Measurements from ENCODE around the gene BMERB1. TPM values are rescaled to one million over a fixed set of nuclear protein-coding genes. Genes with fewer than 3 reads are reported as not detected.

BMERB1 gene
- total RNA-seq, 1 experiment from 2014 or later = 3.8 TPM

DNA sequence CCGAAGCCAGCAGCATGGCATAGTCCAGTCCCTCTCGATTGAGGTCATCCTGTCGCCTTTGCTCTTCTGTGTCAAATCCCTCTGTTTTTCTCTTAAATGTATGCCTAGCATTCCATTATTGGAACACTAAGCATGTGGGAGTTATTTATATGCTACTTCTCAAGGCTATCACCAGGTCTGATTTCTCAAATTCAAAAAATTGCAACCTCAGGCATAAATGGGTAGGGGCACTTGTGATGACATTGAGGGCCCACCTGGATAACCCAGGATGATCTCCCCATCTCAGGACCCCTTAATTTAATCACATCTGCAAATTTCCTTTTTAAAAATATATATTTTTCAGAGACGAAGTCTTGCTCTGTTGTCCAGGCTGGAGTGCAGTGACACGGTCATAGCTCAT is 95.7 kb downstream of the BMERB1 start:
- Histone ChIP-seq H3K79me2 (ENCODE audit: low read length) (no peaks in the 10 kb centered on the region), H3K4me1 (ENCODE audit: insufficient read depth, low read length) (no peaks in the 10 kb centered on the region), H3K4me3 (ENCODE audit: low read length) (no peak overlapping the region), H3K4me2 (ENCODE audit: low read length) (no peak overlapping the region), H3K9me3 (ENCODE audit: low read length) (no peaks in the 10 kb centered on the region), H3K9ac (ENCODE audit: low read length) (no peak overlapping the region), H3K27me3 (ENCODE audit: low read length) (no peaks in the 10 kb centered on the region), H3K36me3 (ENCODE audit: low read depth, low read length) (no peaks in the 10 kb centered on the region), H3F3A (ENCODE audit: low read length, unreplicated experiment) (no peaks in the 10 kb centered on the region), H3K9me2 (replicated peaks; ENCODE audit: low read length) (no peaks in the 10 kb centered on the region), H3K27ac (ENCODE audit: low read length) (no peak overlapping the region), H2AFZ (ENCODE audit: low read length) (no peak overlapping the region), H4K20me1 (ENCODE audit: low read length) (no peaks in the 10 kb centered on the region)
- BruUV-seq (replicated peaks) = no TSS peak
- intact Hi-C loops (cut with micrococcal nuclease) = no loop called here
- no peak for ATAC-seq
- ChIA-PET POLR2A (ENCODE audit: unreplicated experiment) (no interaction called here), CTCF (no interaction called here)
- TF ChIP-seq EZH2 (IDR thresholded peaks at IDR 0.05; ENCODE audit: low read length, unreplicated experiment) (no peak), EZH2phosphoT487 (IDR thresholded peaks at IDR 0.05; ENCODE audit: borderline replicate concordance, low read length) (no peak)
- TF ChIP-seq, protein P1, sequence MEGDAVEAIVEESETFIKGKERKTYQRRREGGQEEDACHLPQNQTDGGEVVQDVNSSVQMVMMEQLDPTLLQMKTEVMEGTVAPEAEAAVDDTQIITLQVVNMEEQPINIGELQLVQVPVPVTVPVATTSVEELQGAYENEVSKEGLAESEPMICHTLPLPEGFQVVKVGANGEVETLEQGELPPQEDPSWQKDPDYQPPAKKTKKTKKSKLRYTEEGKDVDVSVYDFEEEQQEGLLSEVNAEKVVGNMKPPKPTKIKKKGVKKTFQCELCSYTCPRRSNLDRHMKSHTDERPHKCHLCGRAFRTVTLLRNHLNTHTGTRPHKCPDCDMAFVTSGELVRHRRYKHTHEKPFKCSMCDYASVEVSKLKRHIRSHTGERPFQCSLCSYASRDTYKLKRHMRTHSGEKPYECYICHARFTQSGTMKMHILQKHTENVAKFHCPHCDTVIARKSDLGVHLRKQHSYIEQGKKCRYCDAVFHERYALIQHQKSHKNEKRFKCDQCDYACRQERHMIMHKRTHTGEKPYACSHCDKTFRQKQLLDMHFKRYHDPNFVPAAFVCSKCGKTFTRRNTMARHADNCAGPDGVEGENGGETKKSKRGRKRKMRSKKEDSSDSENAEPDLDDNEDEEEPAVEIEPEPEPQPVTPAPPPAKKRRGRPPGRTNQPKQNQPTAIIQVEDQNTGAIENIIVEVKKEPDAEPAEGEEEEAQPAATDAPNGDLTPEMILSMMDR (conservative IDR thresholded peaks at IDR 0.05; ENCODE audit: low read depth, low read length) = no peak
- no peak for DNase-seq

DNA sequence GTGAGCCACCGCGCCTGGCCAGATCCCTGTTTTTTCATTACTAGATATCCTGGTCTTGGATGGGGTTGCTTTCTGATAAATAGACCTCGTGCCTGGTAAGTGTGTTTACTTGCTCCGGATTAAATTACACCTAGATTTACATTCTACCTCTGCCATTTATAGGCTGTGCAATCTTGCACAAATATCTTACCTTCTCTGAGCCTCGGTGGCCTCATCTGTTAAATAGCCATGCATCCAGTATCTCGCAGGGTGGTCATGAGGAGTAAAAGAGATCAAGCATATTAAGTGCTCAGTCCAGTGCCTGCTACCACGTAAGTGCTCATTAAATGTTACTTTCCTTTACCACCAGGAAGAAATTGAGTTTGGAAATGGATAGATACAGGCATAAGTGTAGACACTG is 98.4 kb downstream of the BMERB1 start:
- no peaks in the 10 kb centered on the region for H3K9me2 ChIP-seq (replicated peaks; ENCODE audit: low read length)
- TF ChIP-seq, protein P1 (conservative IDR thresholded peaks at IDR 0.05; ENCODE audit: low read depth, low read length) = no peak
- no peak for TF ChIP-seq EZH2phosphoT487 (IDR thresholded peaks at IDR 0.05; ENCODE audit: borderline replicate concordance, low read length)
- no peak for TF ChIP-seq EZH2 (IDR thresholded peaks at IDR 0.05; ENCODE audit: low read length, unreplicated experiment)
- H3K27me3 ChIP-seq (ENCODE audit: low read length) = no peaks in the 10 kb centered on the region
- no peak overlapping the region for H3K27ac ChIP-seq (ENCODE audit: low read length)
- ATAC-seq (no peak), DNase-seq (no peak)
- H3K4me3 ChIP-seq (ENCODE audit: low read length) = no peak overlapping the region
- POLR2A ChIA-PET (ENCODE audit: unreplicated experiment) = no interaction called here
- H4K20me1 ChIP-seq (ENCODE audit: low read length) = no peaks in the 10 kb centered on the region
- H3K9me3 ChIP-seq (ENCODE audit: low read length) = no peaks in the 10 kb centered on the region
- BruUV-seq (replicated peaks) = no TSS peak
- H3K79me2 ChIP-seq (ENCODE audit: low read length) = no peaks in the 10 kb centered on the region
- intact Hi-C loops (cut with micrococcal nuclease) = no loop called here
- CTCF ChIA-PET = no interaction called here
- no peaks in the 10 kb centered on the region for H3K36me3 ChIP-seq (ENCODE audit: low read depth, low read length)
- no peaks in the 10 kb centered on the region for H3K4me1 ChIP-seq (ENCODE audit: insufficient read depth, low read length)
- H3K9ac ChIP-seq (ENCODE audit: low read length) = no peak overlapping the region
- H3K4me2 ChIP-seq (ENCODE audit: low read length) = no peak overlapping the region
- no peak overlapping the region for H2AFZ ChIP-seq (ENCODE audit: low read length)
- no peaks in the 10 kb centered on the region for H3F3A ChIP-seq (ENCODE audit: low read length, unreplicated experiment)

DNA sequence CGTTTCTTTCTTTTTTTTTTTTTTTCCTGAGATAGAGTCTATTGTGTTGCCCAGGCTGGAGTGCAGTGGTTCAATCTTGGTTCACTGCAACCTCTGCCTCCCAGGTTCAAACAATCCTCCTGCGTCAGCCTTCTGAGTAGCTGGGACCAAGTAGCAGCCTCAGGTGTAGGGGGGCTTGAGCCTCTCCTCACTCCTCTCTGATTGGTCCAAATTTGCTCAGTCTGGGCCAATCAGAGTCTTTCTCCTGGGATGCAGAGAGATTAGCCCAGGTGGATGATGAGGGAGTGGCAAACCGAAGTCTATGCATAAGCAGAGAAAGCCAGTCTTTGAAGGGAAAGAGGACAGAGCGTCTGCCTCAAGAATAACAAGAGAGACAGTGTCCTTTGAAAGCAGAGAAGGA is 99.0 kb downstream of the BMERB1 start:
- Histone ChIP-seq H3K27ac (ENCODE audit: low read length) (no peak overlapping the region), H3K9ac (ENCODE audit: low read length) (no peak overlapping the region), H3K9me3 (ENCODE audit: low read length) (no peaks in the 10 kb centered on the region), H3K4me3 (ENCODE audit: low read length) (no peak overlapping the region), H3K9me2 (replicated peaks; ENCODE audit: low read length) (no peaks in the 10 kb centered on the region), H3F3A (ENCODE audit: low read length, unreplicated experiment) (no peaks in the 10 kb centered on the region), H4K20me1 (ENCODE audit: low read length) (no peaks in the 10 kb centered on the region), H3K4me1 (ENCODE audit: insufficient read depth, low read length) (no peaks in the 10 kb centered on the region), H3K36me3 (ENCODE audit: low read depth, low read length) (no peaks in the 10 kb centered on the region), H2AFZ (ENCODE audit: low read length) (no peak overlapping the region), H3K4me2 (ENCODE audit: low read length) (no peak overlapping the region), H3K79me2 (ENCODE audit: low read length) (no peaks in the 10 kb centered on the region), H3K27me3 (ENCODE audit: low read length) (no peaks in the 10 kb centered on the region)
- ChIA-PET POLR2A (ENCODE audit: unreplicated experiment) (no interaction called here), CTCF (no interaction called here)
- DNase-seq (no peak), ATAC-seq (no peak)
- intact Hi-C loops (cut with micrococcal nuclease) = no loop called here
- TF ChIP-seq EZH2 (IDR thresholded peaks at IDR 0.05; ENCODE audit: low read length, unreplicated experiment) = no peak
- no peak for TF ChIP-seq EZH2phosphoT487 (IDR thresholded peaks at IDR 0.05; ENCODE audit: borderline replicate concordance, low read length)
- TF ChIP-seq, protein P1 (conservative IDR thresholded peaks at IDR 0.05; ENCODE audit: low read depth, low read length) = no peak
- no TSS peak for BruUV-seq (replicated peaks)
